Keratinocyte (primary cell): ENCODE results near the gene PKNOX2. TPM values are rescaled to one million over a fixed set of nuclear protein-coding genes. Genes with fewer than 3 reads are reported as not detected.

Experiments used
- DNase-seq: peaks from one replicate; pipeline ENCODE4 v3.0.0-alpha.2; 2011; ENCODE audit warnings: low read depth, missing footprints, low spot score
- FAIRE-seq: peaks from 2 replicates; lab custom pipeline; 2011; peaks lifted over from hg19 to GRCh38; lab: Jason Lieb, UNC
- H2AFZ ChIP-seq: 2 replicates; pipeline ENCODE4 v1.6.0; 2012; ENCODE audit warnings: low read length, control low read depth, inconsistent platforms; ENCODE audit not compliant: control insufficient read depth
- H3K27ac ChIP-seq: 2 replicates; pipeline ENCODE4 v1.5.1; 2011; ENCODE audit warnings: low read length; ENCODE audit not compliant: control insufficient read depth, insufficient read depth
- H3K27me3 ChIP-seq: 3 replicates; pipeline ENCODE4 v1.6.0; 2011; ENCODE audit warnings: low read length; ENCODE audit not compliant: control insufficient read depth, insufficient read depth; ENCODE audit errors: extremely low read depth
- H3K36me3 ChIP-seq, 2 experiments: 2 replicates in 1 of 2; 3 replicates in 1 of 2; pipeline ENCODE4 v1.5.1; 2011; ENCODE audit warnings: low read length in 2 of 2, mild to moderate bottlenecking in 1 of 2; ENCODE audit not compliant: control insufficient read depth in 2 of 2, insufficient read depth in 2 of 2; ENCODE audit errors: extremely low read depth in 1 of 2
- H3K4me1 ChIP-seq: 3 replicates; pipeline ENCODE4 v1.5.1; 2011; ENCODE audit warnings: low read length; ENCODE audit not compliant: control insufficient read depth, insufficient read depth; ENCODE audit errors: extremely low read depth
- H3K4me2 ChIP-seq: 3 replicates; pipeline ENCODE4 v1.6.0; 2011; ENCODE audit warnings: low read depth, low read length; ENCODE audit not compliant: control insufficient read depth, insufficient read depth; ENCODE audit errors: extremely low read depth
- H3K4me3 ChIP-seq, 3 experiments: fragments of 200-600 bp in 1 of 3; sonication (generic) in 1 of 3; 2 replicates in 2 of 3; 3 replicates in 1 of 3; pipeline ENCODE4 v1.5.1; 2011 to 2016; ENCODE audit warnings: low read length in 3 of 3, mild to moderate bottlenecking in 3 of 3, control low read depth in 2 of 3, inconsistent platforms in 1 of 3, low read depth in 1 of 3, mixed read lengths in 1 of 3, mixed run types in 1 of 3, moderate library complexity in 1 of 3; ENCODE audit not compliant: control insufficient read depth in 2 of 3, insufficient read depth in 2 of 3; ENCODE audit errors: extremely low read depth in 1 of 3
- H3K79me2 ChIP-seq: 2 replicates; pipeline ENCODE4 v1.6.0; 2012; ENCODE audit warnings: low read length; ENCODE audit not compliant: control insufficient read depth, insufficient read depth
- H3K9ac ChIP-seq: 3 replicates; pipeline ENCODE4 v1.6.0; 2011; ENCODE audit warnings: low read length; ENCODE audit not compliant: control insufficient read depth, insufficient read depth; ENCODE audit errors: extremely low read depth
- H3K9me1 ChIP-seq: 3 replicates; pipeline ENCODE4 v1.6.0; 2011; ENCODE audit warnings: low read length; ENCODE audit not compliant: control insufficient read depth, insufficient read depth; ENCODE audit errors: extremely low read depth
- H3K9me3 ChIP-seq: 2 replicates; pipeline ENCODE4 v1.5.1; 2012; ENCODE audit warnings: low read depth, low read length; ENCODE audit not compliant: control insufficient read depth
- H4K20me1 ChIP-seq: 3 replicates; pipeline ENCODE4 v1.6.0; 2011; ENCODE audit warnings: low read length; ENCODE audit not compliant: control insufficient read depth, insufficient read depth; ENCODE audit errors: extremely low read depth
- CTCF ChIP-seq, 3 experiments: IDR thresholded peaks in 1 of 3; conservative IDR thresholded peaks in 1 of 3; optimal IDR thresholded peaks in 1 of 3; 2 replicates in 2 of 3; 3 replicates in 1 of 3; pipeline versions ENCODE3 to v1.5.1; 2011; ENCODE audit warnings: low read length in 3 of 3, mild to moderate bottlenecking in 3 of 3, moderate library complexity in 2 of 3, control low read depth in 1 of 3, inconsistent platforms in 1 of 3; ENCODE audit not compliant: insufficient read depth in 2 of 3; ENCODE audit errors: extremely low read depth in 1 of 3
- EZH2 ChIP-seq: IDR thresholded peaks from one replicate; pipeline ENCODE4 v1.6.1; 2012; ENCODE audit warnings: inconsistent platforms, mild to moderate bottlenecking, low read length, moderate library complexity
- dilution Hi-C: fragments of 300-500 bp; cut with MboI; formaldehyde crosslinking; loops from one replicate; pipeline ENCODE4 v1.7.0; 2020; ENCODE audit warnings: low sequenced_read_pairs; ENCODE audit not compliant: extremely low pct_ligation_motif_present
- polyA plus RNA-seq, 5 experiments: library from polyadenylated mRNA; depleted of rRNA in 3 of 5; stranded (reverse) in 3 of 5; stranded (forward) in 1 of 5; unstranded in 1 of 5; fragments of >200 nt; gene quantifications; 1 replicate in 1 of 5; 2 replicates in 3 of 5; 3 replicates in 1 of 5; pipeline versions ENCODE4 v1.2.1 to v1.2.3, GENCODE V29; 2011 to 2012; ENCODE audit warnings: missing spikeins in 2 of 5, low read depth in 1 of 5, low replicate concordance in 1 of 5

PKNOX2 gene
- polyA plus RNA-seq, 1 donor (not counting 4 experiments of a cell fraction or from before 2014, with no cell fraction given): 0.05 TPM

- no peak overlapping the region for H3K4me2 ChIP-seq
- dilution Hi-C loops: no loop called here
Measured at GRCh38 chr11:125132071-125132470, 32.5 kb upstream of the PKNOX2 start.

DNA sequence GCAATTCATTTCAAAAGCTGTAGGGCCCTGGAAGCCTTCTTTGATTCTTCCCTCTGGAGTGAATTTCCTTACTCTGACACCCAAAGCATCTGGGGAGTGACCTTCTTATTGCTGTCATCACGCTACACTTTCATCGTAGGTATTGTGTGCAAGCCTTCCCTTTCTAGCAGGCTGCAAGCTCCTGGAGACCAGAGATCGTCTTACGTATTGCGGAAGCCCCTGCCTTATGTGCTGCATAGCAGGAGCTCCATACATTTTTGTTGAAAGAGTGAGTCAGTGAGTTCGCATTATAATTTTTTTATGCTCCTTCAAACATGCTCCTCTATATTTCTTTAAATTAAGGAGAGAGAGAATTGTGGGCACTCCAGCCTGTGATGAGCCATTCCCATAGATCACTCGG is 32.0 kb upstream of the PKNOX2 start:
- no peak overlapping the region for H3K9ac ChIP-seq
- TF ChIP-seq CTCF (optimal IDR thresholded peaks at IDR 0.05 in 1 of 3, IDR thresholded peaks at IDR 0.05 in 1 of 3, conservative IDR thresholded peaks at IDR 0.05 in 1 of 3; ENCODE audit: extremely low read depth in 1 of 3, insufficient read depth in 2 of 3, low read length in 3 of 3) (no peak), EZH2 (no peak)
- H2AFZ ChIP-seq: no peak overlapping the region
- H3K9me1 ChIP-seq: no peaks in the 10 kb centered on the region
- DNase-seq (no peak), FAIRE-seq (no peak)
- no peaks in the 10 kb centered on the region for H4K20me1 ChIP-seq
- no peaks in the 10 kb centered on the region for H3K4me1 ChIP-seq
- peaks cover 14% of the 10 kb centered on the region for H3K27me3 ChIP-seq
- no peak overlapping the region for H3K4me3 ChIP-seq
- H3K9me3 ChIP-seq: no peaks in the 10 kb centered on the region
- H3K36me3 ChIP-seq: no peaks in the 10 kb centered on the region
- dilution Hi-C loops: no loop called here
- H3K79me2 ChIP-seq: no peaks in the 10 kb centered on the region
- H3K27ac ChIP-seq: no peak overlapping the region
- H3K4me2 ChIP-seq: no peak overlapping the region

More at GRCh38 chr11:125132071-125132470, 32.5 kb upstream of the PKNOX2 start:
- H3K4me3 ChIP-seq: no peak overlapping the region
- TF ChIP-seq CTCF (optimal IDR thresholded peaks at IDR 0.05 in 1 of 3, IDR thresholded peaks at IDR 0.05 in 1 of 3, conservative IDR thresholded peaks at IDR 0.05 in 1 of 3; ENCODE audit: extremely low read depth in 1 of 3, insufficient read depth in 2 of 3, low read length in 3 of 3): no peak
- TF ChIP-seq EZH2: no peak
- peak; percentile 9 for FAIRE-seq
- H3K9me3 ChIP-seq: no peaks in the 10 kb centered on the region
- H4K20me1 ChIP-seq: no peaks in the 10 kb centered on the region
- no peaks in the 10 kb centered on the region for H3K36me3 ChIP-seq
- no peak for DNase-seq
- H3K9me1 ChIP-seq: no peaks in the 10 kb centered on the region
- no peak overlapping the region for H2AFZ ChIP-seq
- peaks cover 14% of the 10 kb centered on the region for H3K27me3 ChIP-seq
- H3K9ac ChIP-seq: no peak overlapping the region
- no peaks in the 10 kb centered on the region for H3K4me1 ChIP-seq
- H3K79me2 ChIP-seq: no peaks in the 10 kb centered on the region
- no peak overlapping the region for H3K27ac ChIP-seq
